GM12878 (cell line): ENCODE data around the gene ZNF619. TPM values are rescaled to one million over a fixed set of nuclear protein-coding genes. Genes with fewer than 3 reads are reported as not detected.

Experiments
- CHD4 ChIP-seq: fragments of 200-600 bp; sonication (generic); IDR thresholded peaks from 2 replicates; pipeline ENCODE4 v1.6.1; 2016; ENCODE audit warnings: mild to moderate bottlenecking
- E2F4 ChIP-seq: IDR thresholded peaks from 2 replicates; pipeline ENCODE4 v1.6.1; 2012; ENCODE audit warnings: low read depth, low read length, improper control_type of control experiment
- ETV6 ChIP-seq, 2 experiments: fragments of 450-650 bp in 1 of 2; IDR thresholded peaks in 1 of 2; conservative IDR thresholded peaks in 1 of 2; 2 replicates each; pipeline ENCODE4 v1.6.1; 2014; ENCODE audit warnings: antibody characterized with exemption in 1 of 2, borderline replicate concordance in 1 of 2, low read depth in 1 of 2, mild to moderate bottlenecking in 1 of 2, moderate library complexity in 1 of 2
- HDAC6 ChIP-seq: fragments of 200-600 bp; sonication (generic); IDR thresholded peaks from one replicate; pipeline ENCODE4 v1.8.0; 2017; ENCODE audit warnings: antibody characterized with exemption; ENCODE audit not compliant: unreplicated experiment
- IKZF1 ChIP-seq: fragments of 450-650 bp; conservative IDR thresholded peaks from 2 replicates; pipeline ENCODE4 v1.6.1; 2017; ENCODE audit warnings: antibody characterized with exemption, mild to moderate bottlenecking
- IRF4 ChIP-seq: IDR thresholded peaks from 2 replicates; pipeline ENCODE4 v1.6.1; 2011; ENCODE audit warnings: low read depth, low read length
- MLLT1 ChIP-seq: fragments of 450-650 bp; IDR thresholded peaks from 2 replicates; pipeline ENCODE4 v1.6.1; 2016; ENCODE audit warnings: mild to moderate bottlenecking
- MTA2 ChIP-seq: fragments of 450-650 bp; IDR thresholded peaks from 2 replicates; pipeline ENCODE4 v1.6.1; 2016; ENCODE audit warnings: low read depth, mild to moderate bottlenecking, moderate library complexity
- NKRF ChIP-seq: fragments of 450-650 bp; conservative IDR thresholded peaks from 2 replicates; pipeline ENCODE4 v1.6.1; 2017; ENCODE audit warnings: mild to moderate bottlenecking, moderate library complexity
- PRDM15 ChIP-seq: fragments of 450-650 bp; formaldehyde crosslinking; IDR thresholded peaks from 2 replicates; pipeline ENCODE4 v1.4.0; 2020; ENCODE audit warnings: mild to moderate bottlenecking, moderate library complexity
- RB1 ChIP-seq: fragments of 450-650 bp; formaldehyde crosslinking; IDR thresholded peaks from 2 replicates; pipeline ENCODE4 v1.6.1; 2017; ENCODE audit warnings: mild to moderate bottlenecking, borderline replicate concordance
- REST ChIP-seq: IDR thresholded peaks from 2 replicates; pipeline ENCODE4 v1.6.1; 2012; ENCODE audit warnings: mild to moderate bottlenecking, low read depth, low read length
- SP1 ChIP-seq: IDR thresholded peaks from one replicate; pipeline ENCODE4 v1.6.1; 2011; ENCODE audit warnings: low read depth, low read length
- SRF ChIP-seq, 2 experiments: IDR thresholded peaks; 2 replicates each; pipeline ENCODE4 v1.6.1; 2011; ENCODE audit warnings: low read depth in 2 of 2, low read length in 2 of 2, mild to moderate bottlenecking in 1 of 2, moderate library complexity in 1 of 2
- ZNF207 ChIP-seq: fragments of 450-650 bp; IDR thresholded peaks from 2 replicates; pipeline ENCODE4 v1.6.1; 2014; ENCODE audit warnings: antibody characterized with exemption, mild to moderate bottlenecking, borderline replicate concordance
- ZNF217 ChIP-seq: fragments of 450-650 bp; IDR thresholded peaks from 2 replicates; pipeline ENCODE4 v1.6.1; 2017; ENCODE audit warnings: antibody characterized with exemption, mild to moderate bottlenecking
- polyA plus RNA-seq, 11 experiments: library from polyadenylated mRNA; depleted of rRNA in 4 of 11; unstranded in 6 of 11; stranded (reverse) in 5 of 11; fragments of >200 nt; fragmentation: Nextera tagmentation in 4 of 11; fragmentation: Illumina TruSeq in 1 of 11; extraction: Ambion mirVana in 4 of 11; extraction: Trizol in 1 of 11; gene quantifications; 1 replicate in 1 of 11; 2 replicates in 10 of 11; pipeline versions ENCODE4 v1.2.1 to v1.2.3, GENCODE V29; 2011 to 2016; ENCODE audit warnings: inconsistent platforms in 2 of 11, missing spikeins in 2 of 11, low read depth in 1 of 11
- total RNA-seq, 4 experiments: library from RNA; depleted of rRNA in 3 of 4; stranded (reverse); fragments of >200 nt in 3 of 4; fragmentation: Illumina TruSeq in 1 of 4; extraction: Trizol in 1 of 4; gene quantifications; 2 replicates each; pipeline versions ENCODE4 v1.2.1 to v1.2.3, GENCODE V29; 2013 to 2021

The ZNF619 gene
- total and polyA plus RNA-seq, 10 of the 15 experiments (the other 5 are each of a cell fraction or from before 2014, with no cell fraction given): 0.42 to 7.5 (median 3.7) TPM

GRCh38 chr3:40476478-40477470 lies at the start of gene ZNF619 (continued):
- TF ChIP-seq E2F4 (no peak), SRF (IDR thresholded peaks at IDR 0.05; ENCODE audit: low read depth in 2 of 2, low read length in 2 of 2) (no peak), MTA2 (peak; percentile 53; the same call in 1 of the 2 replicates), MLLT1 (peak; percentile 99), RB1 (peak; percentile 60; the same call in 1 of the 2 replicates), IKZF1 (peak; percentile 81), PRDM15 (no peak), IRF4 (no peak), REST (0 out of 2 replicates have a peak, but pooled peaks have one; percentile 12), ZNF217 (no peak), NKRF (peak; percentile 61; the same call in 1 of the 2 replicates), HDAC6 (no peak), CHD4 (no peak), ZNF207 (0 out of 2 replicates have a peak, but pooled peaks have one; percentile 54), SP1 (no peak), ETV6 (conservative IDR thresholded peaks at IDR 0.05 in 1 of 2, IDR thresholded peaks at IDR 0.05 in 1 of 2; ENCODE audit: borderline replicate concordance in 1 of 2, low read depth in 1 of 2) (no peak)
